Ascending aorta (tissue), 2 donors: Measurements from ENCODE around the gene DIAPH2. TPM values are rescaled to one million over a fixed set of nuclear protein-coding genes. Genes with fewer than 3 reads are reported as not detected.

ENCODE experiments used
- DNase-seq, 2 donors: peaks; one replicate each; pipeline ENCODE4 v3.0.0-alpha.2; 2019; ENCODE audit warnings: low spot score in 2 of 2
- H3K27ac ChIP-seq, 2 donors: fragments of 200-600 bp; sonication (generic); one replicate each; pipeline ENCODE4 v1.5.1; 2016 to 2017; ENCODE audit warnings: mild to moderate bottlenecking in 1 of 2
- H3K27me3 ChIP-seq: fragments of 200-600 bp; sonication (generic); one replicate; pipeline ENCODE4 v1.5.1; 2017
- H3K36me3 ChIP-seq, 2 donors: fragments of 200-600 bp; sonication (generic); one replicate each; pipeline ENCODE4 v1.5.1; 2016
- H3K4me1 ChIP-seq, 2 donors: fragments of 200-600 bp; sonication (generic); one replicate each; pipeline ENCODE4 v1.5.1; 2016 to 2017; ENCODE audit warnings: mild to moderate bottlenecking in 1 of 2
- H3K4me3 ChIP-seq, 2 donors: fragments of 200-600 bp; sonication (generic); one replicate each; pipeline ENCODE4 v1.5.1; 2016 to 2017; ENCODE audit warnings: mild to moderate bottlenecking in 1 of 2
- H3K9me3 ChIP-seq, 2 donors: fragments of 200-600 bp; sonication (generic); one replicate each; pipeline ENCODE4 v1.5.1; 2016
- intact Hi-C: fragments of 100-400 bp; cut with DNase I; formaldehyde crosslinking; loops from one replicate; pipeline ENCODE4 v1.15.1; 2023
- total RNA-seq: library from RNA; depleted of rRNA; stranded (reverse); fragments of >200 nt; gene quantifications from one replicate; pipeline ENCODE4 v1.1.0, GENCODE V29; 2016
- TF ChIP-seq, protein P1 (sequence below), 3 experiments: fragments of 200-600 bp in 2 of 3; fragments of 450-650 bp in 1 of 3; sonication (generic) in 2 of 3; IDR thresholded peaks; one replicate each; pipeline ENCODE4 v1.5.1; 2016 to 2019; ENCODE audit warnings: antibody characterized with exemption in 3 of 3, mild to moderate bottlenecking in 1 of 3, moderate library complexity in 1 of 3

The DIAPH2 gene
- total RNA-seq, 1 donor from 2014 or later = 27.9 TPM

DNA sequence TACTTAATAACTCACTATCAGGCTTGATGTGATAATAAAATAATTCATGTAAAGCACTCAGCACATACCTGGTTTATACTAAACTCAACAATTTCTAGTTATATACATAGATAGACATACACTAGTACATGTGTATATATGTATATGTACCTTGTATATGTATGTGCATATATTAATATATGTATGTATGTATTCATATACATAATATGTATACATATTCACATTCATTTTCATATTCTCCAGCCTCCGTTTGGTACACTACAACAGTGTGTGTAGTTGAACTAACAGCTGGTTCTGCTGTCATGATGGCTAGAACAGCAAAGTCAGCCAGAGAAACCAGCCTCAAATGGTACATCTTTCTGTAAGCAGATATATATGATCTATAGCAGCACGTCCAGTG, 869.2 kb downstream of the DIAPH2 start:
- TF ChIP-seq, protein P1, sequence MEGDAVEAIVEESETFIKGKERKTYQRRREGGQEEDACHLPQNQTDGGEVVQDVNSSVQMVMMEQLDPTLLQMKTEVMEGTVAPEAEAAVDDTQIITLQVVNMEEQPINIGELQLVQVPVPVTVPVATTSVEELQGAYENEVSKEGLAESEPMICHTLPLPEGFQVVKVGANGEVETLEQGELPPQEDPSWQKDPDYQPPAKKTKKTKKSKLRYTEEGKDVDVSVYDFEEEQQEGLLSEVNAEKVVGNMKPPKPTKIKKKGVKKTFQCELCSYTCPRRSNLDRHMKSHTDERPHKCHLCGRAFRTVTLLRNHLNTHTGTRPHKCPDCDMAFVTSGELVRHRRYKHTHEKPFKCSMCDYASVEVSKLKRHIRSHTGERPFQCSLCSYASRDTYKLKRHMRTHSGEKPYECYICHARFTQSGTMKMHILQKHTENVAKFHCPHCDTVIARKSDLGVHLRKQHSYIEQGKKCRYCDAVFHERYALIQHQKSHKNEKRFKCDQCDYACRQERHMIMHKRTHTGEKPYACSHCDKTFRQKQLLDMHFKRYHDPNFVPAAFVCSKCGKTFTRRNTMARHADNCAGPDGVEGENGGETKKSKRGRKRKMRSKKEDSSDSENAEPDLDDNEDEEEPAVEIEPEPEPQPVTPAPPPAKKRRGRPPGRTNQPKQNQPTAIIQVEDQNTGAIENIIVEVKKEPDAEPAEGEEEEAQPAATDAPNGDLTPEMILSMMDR (IDR thresholded peaks at IDR 0.05) = no peak
- no peaks in the 10 kb centered on the region for H3K36me3 ChIP-seq
- no peaks in the 10 kb centered on the region for H3K9me3 ChIP-seq
- H3K27me3 ChIP-seq = no peaks in the 10 kb centered on the region
- H3K27ac ChIP-seq = no peak overlapping the region
- no peaks in the 10 kb centered on the region for H3K4me1 ChIP-seq
- H3K4me3 ChIP-seq = no peak overlapping the region
- intact Hi-C loops = no loop called here
- DNase-seq = no peak

DNA sequence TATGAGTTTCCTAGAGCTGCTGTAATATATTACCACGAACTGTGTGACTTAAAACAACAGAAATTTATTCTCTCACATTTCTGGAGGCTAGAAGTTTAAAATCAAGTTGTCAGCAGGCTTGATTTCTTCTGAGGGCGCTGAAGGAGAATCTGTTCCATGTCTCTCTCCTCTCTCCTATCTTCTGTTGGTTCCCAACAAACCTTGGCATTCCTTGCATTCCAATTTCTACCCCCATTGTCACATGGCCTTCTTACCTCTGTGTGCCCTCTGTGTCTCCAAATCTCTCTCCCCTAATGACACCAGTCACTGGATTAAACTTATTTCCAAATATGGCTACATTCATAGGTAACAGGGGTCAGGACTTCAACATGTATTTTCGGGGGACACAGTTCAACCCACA, 871.7 kb downstream of the DIAPH2 start:
- H3K4me3 ChIP-seq = no peak overlapping the region
- no peaks in the 10 kb centered on the region for H3K4me1 ChIP-seq
- H3K9me3 ChIP-seq = no peaks in the 10 kb centered on the region
- DNase-seq = no peak
- no peaks in the 10 kb centered on the region for H3K36me3 ChIP-seq
- no peak overlapping the region for H3K27ac ChIP-seq
- TF ChIP-seq, protein P1 (IDR thresholded peaks at IDR 0.05) = no peak
- no peaks in the 10 kb centered on the region for H3K27me3 ChIP-seq
- intact Hi-C loops = no loop called here

DNA sequence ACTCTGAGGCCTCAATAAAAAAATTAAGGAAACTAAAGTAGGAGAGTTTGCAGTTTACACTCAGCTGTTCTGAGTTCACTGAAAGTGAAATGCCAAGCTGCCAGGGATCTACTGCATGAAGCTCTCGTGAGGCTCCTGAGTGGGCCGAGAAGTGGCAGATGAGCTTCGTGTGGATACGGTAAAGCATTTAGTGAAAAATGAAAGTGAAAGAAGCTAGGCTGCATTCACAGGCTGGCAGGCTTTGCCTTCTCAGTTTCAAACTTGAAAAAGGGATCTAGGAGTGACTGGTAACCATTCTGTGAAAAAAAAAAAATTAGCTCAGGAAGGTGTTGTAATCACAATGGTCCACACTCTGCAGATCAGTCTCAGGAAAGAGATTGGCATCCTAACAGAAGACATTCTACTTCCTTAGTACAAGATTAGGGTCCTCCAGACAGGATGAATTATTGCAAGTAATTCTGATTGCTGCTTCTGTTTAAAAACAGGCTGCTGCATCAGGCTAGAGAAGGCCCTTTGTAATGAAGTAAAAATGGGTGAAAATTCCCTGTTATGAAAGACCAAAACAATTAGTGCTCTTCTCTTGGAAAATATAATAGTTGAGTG, 879.0 kb downstream of the DIAPH2 start:
- no peak for DNase-seq
- H3K4me3 ChIP-seq = peak overlapping the region; percentile 5 to 42
- no peaks in the 10 kb centered on the region for H3K27me3 ChIP-seq
- TF ChIP-seq, protein P1 (IDR thresholded peaks at IDR 0.05) = no peak
- no peaks in the 10 kb centered on the region for H3K9me3 ChIP-seq
- no peaks in the 10 kb centered on the region for H3K4me1 ChIP-seq
- H3K27ac ChIP-seq = peak overlapping the region in 1 of 2 donors; percentile 6
- no peaks in the 10 kb centered on the region for H3K36me3 ChIP-seq
- intact Hi-C loops = no loop called here

DNA sequence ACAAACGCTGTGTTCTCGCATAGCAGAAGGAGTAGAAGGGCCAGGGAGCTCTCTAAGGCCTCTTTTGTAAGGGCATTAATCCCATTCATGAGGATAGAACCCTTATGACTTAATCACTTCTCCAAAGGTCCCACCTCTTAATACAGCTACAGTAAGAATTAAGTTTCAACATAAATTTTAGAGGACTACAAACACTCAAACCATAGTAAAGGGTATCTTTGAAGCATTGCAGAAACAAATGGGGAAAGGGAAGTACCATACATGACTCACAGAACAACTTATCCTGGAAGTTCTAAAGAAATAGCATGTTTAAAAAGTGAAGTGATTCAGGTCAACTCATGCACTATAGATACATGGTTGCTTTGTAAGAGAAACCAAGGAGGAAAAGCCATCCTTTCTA, 879.9 kb downstream of the DIAPH2 start:
- intact Hi-C loops = no loop called here
- Histone ChIP-seq H3K27me3 (no peaks in the 10 kb centered on the region), H3K27ac (no peak overlapping the region), H3K9me3 (no peaks in the 10 kb centered on the region), H3K36me3 (no peaks in the 10 kb centered on the region), H3K4me1 (no peaks in the 10 kb centered on the region), H3K4me3 (no peak overlapping the region)
- TF ChIP-seq, protein P1 (IDR thresholded peaks at IDR 0.05) = no peak
- DNase-seq = no peak

DNA sequence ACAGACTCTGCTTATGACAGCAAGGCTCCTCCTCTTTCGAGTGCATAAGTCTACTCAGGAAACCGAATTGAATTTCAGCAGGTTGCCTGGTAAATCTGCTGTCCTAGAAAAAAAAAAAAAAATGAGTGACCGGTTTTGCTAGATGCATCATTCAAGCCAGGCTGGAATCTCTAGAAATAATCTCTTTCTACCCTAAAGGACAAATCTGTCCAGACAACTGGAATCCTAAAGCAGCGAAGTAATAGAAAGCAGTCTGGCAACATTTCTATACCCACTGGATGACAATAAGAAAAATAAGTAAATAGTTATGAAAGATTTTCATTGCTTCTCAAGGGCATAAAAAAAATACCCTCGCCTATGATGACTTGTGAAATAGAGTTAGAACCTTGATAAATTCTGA, 902.5 kb downstream of the DIAPH2 start:
- TF ChIP-seq, protein P1 (IDR thresholded peaks at IDR 0.05) = no peak
- no peaks in the 10 kb centered on the region for H3K4me1 ChIP-seq
- intact Hi-C loops = no loop called here
- no peak overlapping the region for H3K4me3 ChIP-seq
- H3K27ac ChIP-seq = no peak overlapping the region
- DNase-seq = no peak
- H3K36me3 ChIP-seq = no peaks in the 10 kb centered on the region
- no peaks in the 10 kb centered on the region for H3K9me3 ChIP-seq
- no peaks in the 10 kb centered on the region for H3K27me3 ChIP-seq
